A673 (cell line): ENCODE results near the gene CEBPA. TPM values are rescaled to one million over a fixed set of nuclear protein-coding genes. Genes with fewer than 3 reads are reported as not detected.

Experiments used
- BruUV-seq: library from RNA; stranded (reverse); fragments of 400-500 nt; replicated peaks from 2 replicates; lab custom pipeline; 2021; lab: Mats Ljungman, UMichigan
- CTCF ChIA-PET: fragments of 300-600 bp; sonication (Branson Sonifier 250); formaldehyde crosslinking; loops from one replicate; lab custom pipeline; 2022; ENCODE audit warnings: antibody characterized with exemption; lab: Charles Lee
- POLR2A ChIA-PET: fragments of 300-600 bp; sonication (Branson Sonifier 250); formaldehyde crosslinking; loops from one replicate; lab custom pipeline; 2022; ENCODE audit warnings: antibody characterized with exemption; ENCODE audit not compliant: low non-redundant PET; lab: Charles Lee
- DNase-seq: peaks from one replicate; pipeline ENCODE4 v3.0.0-alpha.2; 2015; ENCODE audit warnings: low spot score
- H3K27ac ChIP-seq: fragments of 200-600 bp; sonication (generic); 2 replicates; pipeline ENCODE4 v1.5.1; 2016; ENCODE audit warnings: mixed run types, low read depth, mild to moderate bottlenecking, mixed read lengths, antibody characterized with exemption, low read length; ENCODE audit not compliant: poor library complexity, severe bottlenecking
- H3K27me3 ChIP-seq: fragments of 200-600 bp; sonication (generic); replicated peaks from 2 replicates; pipeline ENCODE4 v1.6.1; 2017; ENCODE audit warnings: mixed run types, low read depth, mild to moderate bottlenecking, mixed read lengths, antibody characterized with exemption, low read length; ENCODE audit not compliant: insufficient read depth, poor library complexity
- H3K36me3 ChIP-seq: fragments of 200-600 bp; sonication (generic); 2 replicates; pipeline ENCODE4 v1.6.1; 2016; ENCODE audit warnings: mixed run types, mild to moderate bottlenecking, mixed read lengths, antibody characterized with exemption, low read length; ENCODE audit not compliant: insufficient read depth, poor library complexity, severe bottlenecking
- H3K4me1 ChIP-seq: fragments of 200-600 bp; sonication (generic); 2 replicates; pipeline ENCODE4 v1.6.1; 2017; ENCODE audit warnings: mixed run types, mild to moderate bottlenecking, mixed read lengths, antibody characterized with exemption, low read length; ENCODE audit not compliant: insufficient read depth, poor library complexity, severe bottlenecking
- H3K4me3 ChIP-seq: fragments of 200-600 bp; sonication (generic); 2 replicates; pipeline ENCODE4 v1.5.1; 2016; ENCODE audit warnings: low read depth, mixed run types, mild to moderate bottlenecking, mixed read lengths, low read length; ENCODE audit not compliant: poor library complexity, severe bottlenecking
- H3K9me3 ChIP-seq: fragments of 200-600 bp; sonication (generic); 2 replicates; pipeline ENCODE4 v1.6.1; 2016; ENCODE audit warnings: mixed run types, low read depth, mild to moderate bottlenecking, mixed read lengths, antibody characterized with exemption, low read length; ENCODE audit not compliant: poor library complexity, severe bottlenecking
- CTCF ChIP-seq: fragments of 300-800, 200-600 bp; sonication (generic); conservative IDR thresholded peaks from 2 replicates; pipeline ENCODE4 v1.5.1; 2017; ENCODE audit warnings: low read depth, mild to moderate bottlenecking, antibody characterized with exemption, low read length, moderate library complexity, mixed read lengths
- EZH2 ChIP-seq: fragments of 200-600 bp; sonication (generic); IDR thresholded peaks from 2 replicates; pipeline ENCODE4 v1.6.1; 2017; ENCODE audit warnings: borderline replicate concordance, low read depth, mild to moderate bottlenecking, mixed read lengths, antibody characterized with exemption, low read length; ENCODE audit not compliant: poor library complexity, severe bottlenecking
- intact Hi-C: fragments of 100-400 bp; cut with micrococcal nuclease; formaldehyde crosslinking; loops from one replicate; pipeline ENCODE4 v1.10.0; 2022; ENCODE audit not compliant: unreplicated experiment
- total RNA-seq: library from RNA; stranded (reverse); gene quantifications from 2 replicates; pipeline ENCODE4 v1.2.3, GENCODE V29; 2021

The CEBPA gene
- total RNA-seq, 1 experiment from 2014 or later = 1.4 TPM

GRCh38 chr19:33270769-33271168 is 31.6 kb downstream of the CEBPA start:
- peaks cover 6% of the 10 kb centered on the region for H3K4me1 ChIP-seq
- DNase-seq = no peak
- TF ChIP-seq CTCF = no peak
- no peak for TF ChIP-seq EZH2
- H3K36me3 ChIP-seq = no peaks in the 10 kb centered on the region
- BruUV-seq = no TSS peak
- H3K4me3 ChIP-seq = no peak overlapping the region
- POLR2A ChIA-PET = no interaction called here
- no peak overlapping the region for H3K27ac ChIP-seq
- CTCF ChIA-PET = no interaction called here
- no peaks in the 10 kb centered on the region for H3K27me3 ChIP-seq
- no peaks in the 10 kb centered on the region for H3K9me3 ChIP-seq
- intact Hi-C loops = no loop called here

- Histone ChIP-seq H3K27ac (no peak overlapping the region), H3K36me3 (no peaks in the 10 kb centered on the region), H3K4me1 (peaks cover 6% of the 10 kb centered on the region), H3K27me3 (no peaks in the 10 kb centered on the region), H3K9me3 (no peaks in the 10 kb centered on the region), H3K4me3 (no peak overlapping the region)
- no peak for DNase-seq
- intact Hi-C loops = no loop called here
- no TSS peak for BruUV-seq
- TF ChIP-seq CTCF (no peak), EZH2 (no peak)
- CTCF ChIA-PET = no interaction called here
- POLR2A ChIA-PET = no interaction called here
These were observed 33.3 kb downstream of the CEBPA start for GRCh38 chr19:33269016-33269415.

- no peak for TF ChIP-seq CTCF
- TF ChIP-seq EZH2 = no peak
- POLR2A ChIA-PET = no interaction called here
- Histone ChIP-seq H3K9me3 (no peaks in the 10 kb centered on the region), H3K27ac (no peak overlapping the region), H3K36me3 (no peaks in the 10 kb centered on the region), H3K4me1 (no peaks in the 10 kb centered on the region), H3K27me3 (no peaks in the 10 kb centered on the region), H3K4me3 (no peak overlapping the region)
- DNase-seq = no peak
- intact Hi-C loops = no loop called here
- CTCF ChIA-PET = no interaction called here
- BruUV-seq = no TSS peak
These were observed 34.0 kb downstream of the CEBPA start for GRCh38 chr19:33268162-33268991.
